Skeletal muscle satellite cell (primary cell): Measurements from ENCODE around the gene CAMK1G.

Source experiments
- H3K27me3 ChIP-seq: 2 replicates; pipeline ENCODE4 v1.7.0; 2013; ENCODE audit warnings: low read length; ENCODE audit not compliant: control insufficient read depth, insufficient read depth
- H3K36me3 ChIP-seq: 2 replicates; pipeline ENCODE4 v1.7.0; 2013; ENCODE audit warnings: mild to moderate bottlenecking, control low read depth, low read length; ENCODE audit not compliant: insufficient read depth
- H3K4me1 ChIP-seq: 2 replicates; pipeline ENCODE4 v1.7.0; 2013; ENCODE audit warnings: low read length; ENCODE audit not compliant: control insufficient read depth, insufficient read depth
- H3K4me2 ChIP-seq: 2 replicates; pipeline ENCODE4 v1.7.0; 2013; ENCODE audit warnings: mild to moderate bottlenecking, low read length
- H3K4me3 ChIP-seq: 2 replicates; pipeline ENCODE4 v1.7.0; 2013; ENCODE audit warnings: low read length
- H3K9ac ChIP-seq: 2 replicates; pipeline ENCODE4 v1.7.0; 2013; ENCODE audit warnings: mild to moderate bottlenecking, low read depth, low read length, moderate library complexity
- H3K9me3 ChIP-seq: replicated peaks from 2 replicates; pipeline ENCODE4 v1.7.0; 2013; ENCODE audit warnings: mild to moderate bottlenecking, control low read depth, low read length

CAMK1G gene

GRCh38 chr1:209550519-209550918 lies 33.0 kb upstream of the CAMK1G start:
- no peak overlapping the region for H3K9ac ChIP-seq
- no peak overlapping the region for H3K4me3 ChIP-seq
- H3K4me1 ChIP-seq = no peaks in the 10 kb centered on the region
- H3K36me3 ChIP-seq = no peaks in the 10 kb centered on the region
- H3K4me2 ChIP-seq = no peak overlapping the region
- no peaks in the 10 kb centered on the region for H3K9me3 ChIP-seq
- no peaks in the 10 kb centered on the region for H3K27me3 ChIP-seq

DNA sequence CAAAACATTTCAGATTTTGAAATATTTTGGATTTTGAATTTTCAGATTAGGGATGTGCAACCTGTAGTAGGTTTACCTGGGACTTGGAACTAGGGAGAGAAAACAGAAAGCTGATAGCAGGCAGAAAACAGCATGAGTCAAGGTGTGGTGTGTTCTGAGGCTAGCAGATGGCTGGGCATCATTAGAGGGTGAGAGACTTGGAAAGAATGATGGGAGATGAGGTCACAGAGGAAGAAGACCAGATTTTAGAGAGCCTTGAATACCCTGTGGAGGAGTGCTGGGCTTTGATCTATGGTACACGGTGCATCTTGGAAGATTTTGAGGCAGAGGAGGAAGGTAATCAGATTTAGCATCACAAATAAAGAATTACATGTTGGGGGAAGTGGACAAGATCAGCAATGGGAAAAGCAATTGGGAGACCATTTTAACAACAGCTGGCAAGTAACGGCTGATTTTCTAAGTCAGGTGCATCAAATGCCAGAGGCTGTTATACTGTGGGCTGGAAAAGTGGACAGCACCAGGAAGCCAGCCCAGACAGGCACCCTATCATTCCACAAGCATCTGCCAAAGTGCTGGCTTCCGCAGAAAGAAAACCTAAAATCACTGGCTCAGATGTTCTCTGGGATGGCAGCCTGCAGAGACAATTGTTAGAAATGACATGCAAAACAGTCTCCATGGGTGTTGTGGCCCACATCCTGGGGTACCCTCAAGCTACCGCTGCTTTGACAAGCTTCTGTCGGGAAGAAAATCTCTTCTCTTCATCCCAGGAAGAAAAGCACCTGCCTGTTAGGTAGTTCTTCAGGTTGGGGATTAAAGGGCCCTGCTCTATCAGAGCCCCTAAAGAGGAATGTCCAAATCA lies 30.9 kb upstream of the CAMK1G start:
- Histone ChIP-seq H3K27me3 (no peaks in the 10 kb centered on the region), H3K4me2 (no peak overlapping the region), H3K4me3 (no peak overlapping the region), H3K36me3 (no peaks in the 10 kb centered on the region), H3K9me3 (no peaks in the 10 kb centered on the region), H3K9ac (no peak overlapping the region), H3K4me1 (no peaks in the 10 kb centered on the region)

DNA sequence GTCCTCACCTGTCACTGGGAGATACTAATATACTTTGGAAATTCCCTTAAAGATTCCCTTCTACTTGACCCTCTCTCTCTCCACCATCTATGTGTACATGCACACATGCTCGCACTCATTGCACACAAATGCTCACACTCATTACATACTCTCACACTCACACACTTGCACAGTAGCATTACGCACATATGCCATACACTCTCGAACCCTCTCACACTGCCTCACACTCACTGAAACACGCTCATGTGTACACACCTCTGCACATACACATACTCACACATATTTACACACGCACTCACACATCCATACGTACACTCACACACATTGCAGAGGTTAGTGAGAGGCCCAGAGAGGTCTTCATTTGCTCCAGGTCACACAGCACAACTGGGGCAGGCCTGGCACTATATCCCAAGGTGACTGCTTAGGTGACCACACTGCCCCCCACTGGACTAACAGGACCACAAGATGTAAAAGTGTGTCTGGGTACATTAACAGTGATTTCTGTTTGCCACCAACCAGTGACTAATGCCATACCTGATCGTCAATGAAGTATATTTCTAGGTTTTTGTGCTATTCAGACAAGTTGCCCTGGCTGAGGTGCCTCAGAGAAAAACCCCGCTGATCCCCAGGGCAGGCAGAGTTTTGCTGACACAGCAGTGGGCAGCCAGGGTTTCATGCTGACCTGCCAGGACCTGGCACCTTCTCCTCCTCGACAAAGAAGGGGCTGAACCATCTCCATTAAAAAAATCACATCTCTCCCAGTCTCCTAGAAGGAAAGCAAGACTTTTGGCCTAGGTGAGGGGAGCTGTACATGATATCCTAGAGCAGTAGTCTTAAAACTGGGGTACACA lies 28.5 kb upstream of the CAMK1G start:
- no peak overlapping the region for H3K9ac ChIP-seq
- H3K36me3 ChIP-seq = no peaks in the 10 kb centered on the region
- no peaks in the 10 kb centered on the region for H3K4me1 ChIP-seq
- H3K4me3 ChIP-seq = no peak overlapping the region
- H3K9me3 ChIP-seq = no peaks in the 10 kb centered on the region
- H3K27me3 ChIP-seq = no peaks in the 10 kb centered on the region
- H3K4me2 ChIP-seq = no peak overlapping the region

GRCh38 chr1:209556162-209556690 lies 27.3 kb upstream of the CAMK1G start:
- Histone ChIP-seq H3K4me1 (no peaks in the 10 kb centered on the region), H3K9me3 (no peaks in the 10 kb centered on the region)

DNA sequence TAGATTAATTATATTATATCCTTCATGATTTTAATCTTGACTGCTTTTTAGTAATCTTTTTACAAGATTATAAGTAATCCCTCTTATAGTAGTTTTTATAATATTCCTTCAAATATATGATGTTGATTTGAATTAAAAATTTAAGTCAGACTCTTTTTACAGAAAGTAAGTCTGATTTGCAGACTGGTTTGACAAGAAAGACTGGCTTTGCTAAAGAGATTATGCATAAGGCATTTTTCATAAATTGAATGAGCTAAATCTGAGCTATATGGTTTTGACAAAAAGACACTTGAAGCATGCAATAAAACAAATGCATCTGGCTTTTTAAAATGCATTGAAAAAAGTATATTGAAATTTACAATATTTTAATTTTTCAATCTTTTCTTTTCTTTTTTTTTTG lies 26.3 kb upstream of the CAMK1G start:
- H3K4me3 ChIP-seq = no peak overlapping the region

More at GRCh38 chr1:209556162-209556690, 27.3 kb upstream of the CAMK1G start:
- no peak overlapping the region for H3K4me3 ChIP-seq
- no peaks in the 10 kb centered on the region for H3K36me3 ChIP-seq
- H3K4me2 ChIP-seq = no peak overlapping the region
- no peak overlapping the region for H3K9ac ChIP-seq
- no peaks in the 10 kb centered on the region for H3K27me3 ChIP-seq

DNA sequence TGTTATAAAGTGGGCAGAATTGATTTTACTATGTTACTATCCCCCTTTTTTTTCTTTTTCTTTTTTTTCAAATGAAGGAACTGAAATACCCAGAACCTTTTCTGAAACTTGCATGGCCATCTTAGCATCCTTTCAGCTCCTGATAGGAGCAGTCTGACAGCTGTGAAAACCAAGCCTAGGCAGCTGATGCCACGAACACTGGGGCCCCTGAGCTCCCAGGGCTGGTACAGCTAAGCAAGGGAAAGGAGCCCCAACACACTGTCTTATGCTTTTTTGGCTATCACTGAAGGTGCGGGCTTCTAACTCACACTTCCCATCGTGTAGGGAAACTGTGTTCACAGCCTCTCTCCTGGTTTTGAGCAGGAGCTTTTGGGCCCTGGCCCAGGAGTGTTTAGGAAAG lies 23.0 kb upstream of the CAMK1G start:
- H3K9me3 ChIP-seq = no peaks in the 10 kb centered on the region
- H3K4me3 ChIP-seq = no peak overlapping the region
- H3K4me1 ChIP-seq = peaks cover 1% of the 10 kb centered on the region
- no peaks in the 10 kb centered on the region for H3K36me3 ChIP-seq
- no peaks in the 10 kb centered on the region for H3K27me3 ChIP-seq
- H3K9ac ChIP-seq = no peak overlapping the region
- no peak overlapping the region for H3K4me2 ChIP-seq

More for the DNA sequence above, 26.3 kb upstream of the CAMK1G start:
- H3K4me1 ChIP-seq = no peaks in the 10 kb centered on the region
- H3K27me3 ChIP-seq = no peaks in the 10 kb centered on the region
- H3K9me3 ChIP-seq = no peaks in the 10 kb centered on the region
- H3K9ac ChIP-seq = no peak overlapping the region
- H3K36me3 ChIP-seq = no peaks in the 10 kb centered on the region
- no peak overlapping the region for H3K4me2 ChIP-seq

DNA sequence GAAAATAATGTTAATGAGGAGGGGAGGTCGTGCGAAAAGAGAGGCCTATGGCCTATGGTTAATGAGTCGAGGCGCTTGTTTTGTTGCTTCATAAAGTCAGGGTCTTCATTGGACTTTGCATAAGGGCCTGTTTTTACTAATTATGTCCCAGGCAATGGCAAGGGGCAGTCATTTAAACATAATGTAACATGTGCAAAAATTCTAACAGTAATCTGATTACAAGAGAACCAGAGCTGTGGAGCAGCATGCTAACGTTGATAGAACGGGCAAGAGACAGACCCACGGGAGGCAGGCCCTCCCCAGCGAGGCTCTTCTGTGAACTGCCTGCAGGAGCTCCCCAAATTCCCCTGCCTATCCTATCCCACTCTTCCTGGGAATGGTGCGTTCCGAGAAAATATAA lies 22.6 kb upstream of the CAMK1G start:
- no peak overlapping the region for H3K4me2 ChIP-seq
- H3K4me1 ChIP-seq = peaks cover 5% of the 10 kb centered on the region
- H3K4me3 ChIP-seq = no peak overlapping the region
- H3K9ac ChIP-seq = no peak overlapping the region
- H3K27me3 ChIP-seq = no peaks in the 10 kb centered on the region
- H3K36me3 ChIP-seq = no peaks in the 10 kb centered on the region
- no peaks in the 10 kb centered on the region for H3K9me3 ChIP-seq

DNA sequence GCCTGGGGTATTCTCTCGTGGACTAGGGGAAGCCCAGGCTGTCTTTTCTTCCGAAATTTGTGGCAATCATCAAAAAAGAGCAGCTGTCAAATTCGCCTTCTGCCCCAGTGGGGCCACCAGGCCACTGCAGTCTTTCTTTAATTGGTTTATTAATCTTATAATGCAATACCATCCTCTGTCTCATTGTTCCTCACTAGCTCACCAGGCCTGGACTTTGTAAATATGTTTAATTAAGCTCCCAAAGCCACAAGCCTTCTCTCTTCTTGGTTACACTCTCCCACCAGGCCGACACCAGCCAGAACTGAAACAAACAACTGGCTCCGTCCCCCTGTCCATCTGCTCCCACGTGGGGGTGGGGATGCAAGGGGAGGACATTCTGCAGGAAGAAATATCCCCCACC lies 22.0 kb upstream of the CAMK1G start:
- Histone ChIP-seq H3K4me1 (peaks cover 8% of the 10 kb centered on the region), H3K9me3 (no peaks in the 10 kb centered on the region), H3K9ac (no peak overlapping the region), H3K36me3 (no peaks in the 10 kb centered on the region), H3K4me3 (no peak overlapping the region), H3K4me2 (no peak overlapping the region), H3K27me3 (no peaks in the 10 kb centered on the region)

DNA sequence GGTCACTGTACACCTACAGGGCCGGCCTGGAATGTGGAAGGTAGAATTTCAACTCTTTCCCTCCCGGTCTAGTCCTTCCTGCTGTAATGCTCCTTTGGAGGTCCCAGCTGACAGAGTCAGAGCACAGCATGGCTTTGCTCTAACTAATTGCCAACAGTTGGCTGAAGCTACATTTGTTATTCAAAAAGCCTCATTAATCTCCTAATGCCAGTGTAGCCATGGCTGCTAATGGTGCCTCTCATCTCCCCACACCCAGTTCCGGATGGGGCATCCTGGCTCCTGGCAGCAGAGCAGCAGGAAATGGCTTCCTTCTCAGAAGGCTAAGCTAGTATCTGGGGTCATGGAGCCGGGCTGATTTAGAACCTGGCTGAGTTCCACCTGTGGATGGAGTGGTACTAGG lies 18.7 kb upstream of the CAMK1G start:
- Histone ChIP-seq H3K4me3 (no peak overlapping the region), H3K4me2 (no peak overlapping the region), H3K9me3 (no peaks in the 10 kb centered on the region), H3K27me3 (no peaks in the 10 kb centered on the region), H3K36me3 (no peaks in the 10 kb centered on the region), H3K4me1 (peaks cover 26% of the 10 kb centered on the region), H3K9ac (no peak overlapping the region)

GRCh38 chr1:209565759-209566678 lies 17.5 kb upstream of the CAMK1G start:
- H3K9ac ChIP-seq = peak overlapping the region; percentile 28
- H3K4me1 ChIP-seq = peaks cover 28% of the 10 kb centered on the region
- no peaks in the 10 kb centered on the region for H3K9me3 ChIP-seq
- peaks cover 11% of the 10 kb centered on the region for H3K27me3 ChIP-seq
- H3K4me3 ChIP-seq = no peak overlapping the region
- H3K4me2 ChIP-seq = no peak overlapping the region
- no peaks in the 10 kb centered on the region for H3K36me3 ChIP-seq
